ENCODE data around the gene SRD5A3.

Gene SRD5A3

DNA sequence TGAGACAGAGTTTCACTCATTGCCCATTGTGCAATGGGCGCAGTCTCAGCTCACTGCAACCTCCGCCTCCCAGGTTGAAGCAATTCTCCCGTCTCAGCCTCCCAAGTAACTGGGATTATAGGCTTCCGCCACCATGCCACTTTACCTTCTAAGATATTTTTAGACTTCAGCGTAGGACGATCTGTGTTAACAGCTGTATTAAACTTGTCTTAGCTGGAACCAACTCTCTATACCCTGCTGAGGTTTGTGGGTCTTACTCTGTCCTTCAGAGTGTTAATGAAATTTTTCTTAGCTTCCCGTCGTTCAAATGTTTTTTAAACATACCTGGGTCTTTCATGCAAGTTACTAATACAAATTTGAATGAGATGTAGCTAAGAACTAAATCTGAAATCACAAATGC, 64.4 kb downstream of the SRD5A3 start:
- no peak for DNase-seq

DNA sequence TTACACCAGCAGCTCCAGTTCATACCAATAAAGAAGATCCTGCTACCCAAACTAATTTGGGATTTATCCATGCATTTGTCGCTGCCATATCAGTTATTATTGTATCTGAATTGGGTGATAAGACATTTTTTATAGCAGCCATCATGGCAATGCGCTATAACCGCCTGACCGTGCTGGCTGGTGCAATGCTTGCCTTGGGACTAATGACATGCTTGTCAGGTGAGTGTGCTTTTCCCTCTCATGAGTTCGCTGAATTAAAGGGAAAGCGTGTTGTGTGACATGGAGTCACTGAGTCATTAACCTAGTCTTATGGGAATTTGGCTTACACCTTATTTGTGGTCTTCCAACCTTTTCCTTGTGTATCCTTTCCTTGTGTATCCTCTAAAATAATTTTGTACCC, 65.6 kb downstream of the SRD5A3 start:
- no peak for DNase-seq

DNA sequence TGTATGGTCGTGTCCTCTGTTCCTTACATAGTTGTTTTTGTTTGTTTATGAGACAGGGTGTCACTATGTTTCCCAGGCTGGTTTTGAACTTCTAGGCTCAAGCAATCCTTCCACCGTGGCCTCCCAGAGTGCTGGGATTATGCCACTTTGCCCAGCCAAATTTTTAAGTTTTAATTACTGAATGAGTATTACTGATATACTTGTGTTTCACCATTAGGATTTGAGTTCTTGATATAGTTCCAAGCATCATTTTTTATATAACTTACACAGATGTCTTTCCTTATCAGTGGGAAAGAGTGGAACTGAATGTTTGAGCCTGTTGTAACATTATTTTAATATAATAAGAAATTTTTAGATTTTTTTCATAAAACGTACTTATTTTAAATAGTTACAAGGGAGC, 70.1 kb downstream of the SRD5A3 start:
- DNase-seq: no peak

Data from T-helper 1 cell (primary cell).